HG02623 (cell line): ENCODE results near the gene SLC2A2.

ENCODE experiments used
- ATAC-seq: cut with Tn5 transposase; IDR thresholded peaks from one replicate; pipeline ENCODE4 v1.9.1; 2021; ENCODE audit warnings: moderate library complexity; ENCODE audit not compliant: unreplicated experiment

The SLC2A2 gene

DNA sequence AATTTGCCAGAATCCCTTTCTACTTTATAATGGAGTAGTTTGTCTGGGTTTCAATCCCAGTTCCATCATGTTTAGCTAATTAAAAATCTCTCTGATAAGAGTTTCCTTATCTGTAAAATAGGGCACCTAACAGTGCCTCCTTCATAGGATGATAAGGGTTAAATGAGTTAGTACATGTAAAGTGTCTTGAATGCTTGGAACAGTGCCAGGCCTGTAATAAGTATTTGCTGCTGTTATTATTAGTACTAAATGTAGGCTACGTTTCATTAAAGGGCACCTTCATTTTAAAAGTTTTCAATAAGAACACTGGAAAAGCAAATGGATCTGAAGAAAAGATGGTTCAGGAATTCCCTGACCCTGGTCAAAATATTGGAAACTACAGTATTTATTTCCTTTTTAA is 11.8 kb upstream of the SLC2A2 start:
- no peak for ATAC-seq

DNA sequence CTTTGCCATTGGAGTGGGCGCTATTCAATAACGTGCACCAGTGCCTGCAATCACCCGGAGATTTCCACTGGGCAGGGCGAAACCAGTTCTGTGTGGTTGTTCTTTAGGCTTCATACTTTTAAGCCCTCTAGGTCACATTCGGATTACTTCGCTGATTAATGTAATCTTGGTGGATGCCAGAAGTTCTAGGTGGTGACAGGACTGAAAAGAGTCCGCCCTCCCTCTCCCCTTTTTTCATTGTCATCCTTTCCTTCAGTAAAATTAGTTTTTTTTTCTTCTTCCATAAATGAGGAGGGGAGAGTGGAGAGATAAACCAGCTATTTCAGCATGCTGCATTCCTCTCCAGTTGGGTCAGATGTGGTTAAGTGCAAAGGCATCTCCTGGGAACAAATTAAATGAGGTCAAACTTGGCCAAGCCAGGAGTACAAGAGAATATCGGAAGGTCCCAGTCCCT is 2.3 kb upstream of the SLC2A2 start:
- no peak for ATAC-seq

GRCh38 chr3:171028025-171028778 is 1.7 kb upstream of the SLC2A2 start:
- no peak for ATAC-seq

DNA sequence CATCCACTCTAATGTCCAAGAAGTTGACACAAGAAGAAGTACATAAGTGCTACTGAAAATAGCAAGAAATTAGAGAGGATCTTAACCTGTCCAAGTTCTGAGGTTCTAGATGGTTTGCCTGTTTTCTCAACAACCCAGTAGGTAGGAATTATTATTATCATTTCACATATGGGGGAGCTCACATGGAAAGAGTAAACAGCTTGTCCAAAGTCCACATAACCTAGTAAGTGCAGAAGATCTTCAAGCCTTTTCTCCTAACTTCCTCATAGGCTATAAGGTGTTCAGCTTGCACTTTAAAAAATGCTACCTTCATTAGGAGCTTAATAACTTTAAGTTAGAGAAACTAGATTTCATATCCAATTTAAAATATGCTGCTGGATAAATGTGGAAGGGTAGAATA is 3.0 kb downstream of the SLC2A2 start:
- ATAC-seq: no peak

DNA sequence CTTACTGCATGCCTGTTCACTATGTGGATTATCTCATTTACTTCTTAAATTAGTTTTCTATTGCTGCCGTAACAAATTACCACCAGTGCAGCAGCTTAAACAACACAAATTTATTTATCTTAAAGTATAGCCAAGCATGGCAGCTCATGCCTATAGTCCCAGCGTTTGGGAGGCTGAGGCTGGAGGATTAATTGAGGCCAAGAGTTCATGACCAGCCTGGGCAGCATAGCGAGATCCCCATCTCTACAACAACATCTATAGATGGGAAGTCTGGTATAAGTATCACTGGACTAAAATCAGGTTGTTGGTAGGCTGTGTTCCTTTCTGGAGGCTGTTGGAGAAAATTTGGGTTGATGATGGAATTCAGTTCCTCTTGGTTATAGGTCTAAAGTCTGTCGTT is 5.1 kb downstream of the SLC2A2 start:
- no peak for ATAC-seq

- ATAC-seq: no peak
Measured at GRCh38 chr3:171018156-171018935, 8.2 kb downstream of the SLC2A2 start.

DNA sequence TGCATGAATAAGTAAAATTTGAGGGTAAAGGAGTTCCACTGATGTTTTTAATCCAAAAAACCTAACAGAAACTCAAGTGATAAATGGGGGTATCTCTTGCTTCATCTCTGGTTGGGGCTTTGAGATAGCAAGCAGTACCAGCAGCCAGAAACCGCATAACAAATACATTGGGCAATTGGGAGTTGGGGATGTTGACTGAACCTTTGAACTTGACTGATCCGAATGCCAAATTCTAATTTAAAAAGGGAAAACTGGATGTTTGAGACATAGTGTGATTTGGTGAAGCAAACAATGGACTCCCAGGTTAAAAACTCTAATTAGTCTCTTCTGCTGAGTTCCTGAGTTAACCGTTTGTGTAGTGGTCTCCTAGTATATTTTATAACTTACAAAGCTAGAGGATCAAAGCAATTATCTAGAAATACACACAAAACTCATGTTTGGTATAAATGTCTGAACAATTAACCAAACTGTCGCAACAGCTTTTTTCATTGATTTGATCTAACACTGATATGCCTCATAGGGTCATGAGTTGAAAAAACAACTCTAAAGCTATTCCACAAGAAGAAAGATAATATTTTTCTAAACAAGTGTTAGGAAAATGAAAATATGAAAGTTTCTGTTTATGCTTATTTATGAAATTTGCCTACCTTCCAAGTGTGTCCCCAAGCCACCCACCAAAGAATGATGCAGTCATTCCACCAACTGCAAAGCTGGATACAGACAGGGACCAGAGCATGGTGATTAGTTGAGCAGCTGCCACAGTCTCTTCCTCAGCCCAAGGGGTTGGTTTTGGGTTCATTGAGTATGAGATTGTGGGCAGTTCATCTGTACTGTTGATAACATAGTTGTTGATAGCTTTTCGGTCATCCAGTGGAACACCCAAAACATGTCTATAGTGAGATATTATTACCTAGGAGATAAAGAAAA is 12.4 kb downstream of the SLC2A2 start:
- ATAC-seq: no peak

DNA sequence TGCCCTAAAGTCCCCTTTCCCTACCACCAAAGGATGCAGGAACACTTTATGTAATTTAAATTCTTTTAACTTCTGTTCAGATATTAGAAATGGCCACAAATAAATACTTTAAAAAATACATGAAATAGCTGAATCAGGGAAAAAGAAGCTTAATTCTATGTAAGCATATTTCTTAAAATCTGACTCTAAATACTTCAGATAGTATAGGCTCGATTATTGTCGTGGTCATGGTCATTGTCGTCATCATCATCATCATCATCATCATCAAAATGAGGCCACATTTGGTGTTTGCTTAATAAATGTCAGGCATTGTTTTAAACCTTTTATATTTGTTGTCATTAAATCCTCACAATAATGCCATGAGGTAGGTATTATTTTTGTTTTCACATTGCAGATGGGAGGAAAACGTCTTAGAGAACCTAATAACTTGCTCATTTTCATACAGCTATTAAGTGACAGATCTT is 14.6 kb downstream of the SLC2A2 start:
- no peak for ATAC-seq

DNA sequence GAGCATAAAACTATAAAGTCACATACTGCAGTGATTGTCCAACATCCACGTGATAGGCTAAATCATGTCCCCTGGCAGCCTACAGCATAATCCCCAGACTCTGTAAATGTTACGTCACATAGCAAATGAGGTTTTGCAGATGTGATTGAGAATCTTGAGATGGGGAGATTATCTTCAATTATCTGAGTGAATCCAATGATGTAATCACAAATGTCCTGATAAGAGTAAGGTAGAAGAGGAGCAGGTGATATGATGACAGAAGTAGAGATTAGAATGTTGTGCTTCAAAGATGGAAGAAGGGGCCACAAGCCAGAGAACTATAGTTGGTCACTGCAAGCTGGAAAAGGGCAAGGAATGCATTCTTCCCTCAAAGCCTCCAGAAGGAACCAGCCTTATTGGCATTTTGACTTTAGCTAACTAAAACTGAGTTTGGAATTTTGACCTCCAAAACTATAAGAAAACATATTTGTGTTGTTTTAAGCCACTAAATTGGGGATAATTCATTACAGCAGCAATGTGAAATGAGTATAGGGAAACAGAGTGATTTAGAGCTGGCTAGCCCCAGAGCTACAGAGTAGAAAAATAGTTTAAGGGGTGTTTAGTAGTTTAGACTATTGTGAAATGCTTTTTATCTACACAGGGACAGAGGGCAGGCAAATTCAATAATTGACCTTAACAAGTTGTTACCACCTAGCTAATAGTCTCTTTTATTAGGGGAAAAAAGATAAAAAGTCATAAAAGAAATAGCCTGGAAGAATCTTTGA is 15.2 kb downstream of the SLC2A2 start:
- no peak for ATAC-seq

GRCh38 chr3:171007316-171007715 is 19.2 kb downstream of the SLC2A2 start:
- no peak for ATAC-seq

DNA sequence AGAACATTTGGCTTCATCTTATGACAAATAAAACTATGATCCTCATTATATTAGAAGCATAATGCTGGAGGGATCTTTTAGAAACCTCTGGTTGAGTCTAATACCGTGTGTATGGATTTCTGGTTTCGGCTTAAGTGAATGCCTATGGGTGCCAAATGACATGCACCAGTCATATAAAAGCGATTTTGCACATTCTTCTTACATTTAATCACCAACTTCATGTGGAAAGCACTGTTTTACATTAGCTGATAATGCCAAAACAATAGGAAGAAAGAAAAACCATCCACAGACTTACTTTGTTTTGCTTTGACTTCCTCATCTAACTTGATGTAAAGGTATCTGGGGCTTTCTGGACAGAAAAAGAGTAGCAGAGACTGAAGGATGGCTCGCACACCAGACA is 20.9 kb downstream of the SLC2A2 start:
- no peak for ATAC-seq

GRCh38 chr3:171001957-171002694 is 24.4 kb downstream of the SLC2A2 start:
- peak; percentile 66 for ATAC-seq

GRCh38 chr3:171001250-171001893 is 25.1 kb downstream of the SLC2A2 start:
- ATAC-seq: no peak

- no peak for ATAC-seq
Measured at GRCh38 chr3:171000281-171000680, 26.2 kb downstream of the SLC2A2 start.

DNA sequence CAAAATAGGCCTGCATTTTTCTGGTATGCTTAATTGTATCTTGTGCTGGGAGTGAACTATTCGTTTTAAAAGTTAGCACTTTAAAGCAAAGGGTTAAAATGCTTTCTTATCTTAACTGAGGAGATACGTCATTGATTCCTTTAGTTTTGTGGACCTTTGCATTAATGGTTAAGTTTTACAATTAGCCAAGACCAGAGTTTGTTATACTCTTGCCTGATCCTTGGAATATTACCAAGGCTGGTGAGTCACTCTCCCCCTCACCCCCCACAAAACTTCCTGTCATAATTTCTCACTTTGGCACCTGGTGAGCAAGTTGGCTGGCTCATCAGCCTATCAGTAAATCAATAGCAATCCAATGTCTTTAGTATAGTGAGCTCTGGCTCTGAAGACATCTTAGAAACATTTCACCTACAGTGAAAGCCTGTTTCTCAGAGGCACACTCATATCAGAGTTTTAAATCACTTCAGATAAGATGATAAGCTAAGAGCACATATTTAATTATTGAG is 26.7 kb downstream of the SLC2A2 start:
- ATAC-seq: no peak

DNA sequence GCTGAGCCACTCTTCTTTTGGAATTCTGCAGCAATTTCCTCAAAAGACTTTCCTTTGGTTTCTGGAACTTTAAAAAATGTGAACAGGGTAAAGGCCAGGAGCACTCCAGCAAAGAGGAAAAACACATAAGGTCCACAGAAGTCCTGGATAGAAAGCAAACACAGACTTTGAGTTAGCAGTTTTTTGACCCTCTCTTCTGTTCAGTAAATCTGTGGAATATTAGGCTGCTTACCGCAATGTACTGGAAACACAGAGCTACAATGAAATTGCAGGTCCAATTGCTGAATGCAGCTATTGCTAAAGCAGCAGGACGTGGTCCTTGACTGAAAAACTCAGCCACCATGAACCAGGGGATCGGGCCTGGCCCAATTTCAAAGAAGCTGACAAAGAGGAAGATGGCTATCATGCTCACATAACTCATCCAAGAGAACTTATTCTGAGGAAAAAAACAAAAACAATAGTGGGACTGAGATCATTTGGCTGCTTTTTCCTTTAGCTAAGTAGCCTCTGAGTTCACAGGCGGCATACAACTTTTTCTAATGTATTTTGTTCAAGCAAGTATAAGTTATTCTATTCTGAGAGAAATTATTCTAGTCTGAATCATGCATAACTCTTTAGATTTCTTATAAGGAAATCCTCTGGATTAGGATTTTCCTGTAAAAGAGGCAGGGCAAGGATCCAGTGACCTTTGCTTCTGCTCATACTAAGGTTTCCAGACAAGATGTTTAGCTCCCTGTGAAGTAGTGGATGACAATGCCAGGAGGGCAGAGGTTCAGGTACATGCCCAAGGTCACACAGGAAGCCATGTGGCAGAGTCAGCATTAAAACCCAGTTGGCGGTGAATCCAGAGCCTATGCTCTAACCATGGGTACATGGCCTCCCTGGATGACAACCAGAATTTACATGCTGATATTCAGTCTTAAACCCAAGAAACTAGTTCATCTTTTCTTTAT is 28.3 kb downstream of the SLC2A2 start:
- ATAC-seq: no peak

- ATAC-seq: no peak
Measured at GRCh38 chr3:170992854-170993253, 33.7 kb downstream of the SLC2A2 start.

DNA sequence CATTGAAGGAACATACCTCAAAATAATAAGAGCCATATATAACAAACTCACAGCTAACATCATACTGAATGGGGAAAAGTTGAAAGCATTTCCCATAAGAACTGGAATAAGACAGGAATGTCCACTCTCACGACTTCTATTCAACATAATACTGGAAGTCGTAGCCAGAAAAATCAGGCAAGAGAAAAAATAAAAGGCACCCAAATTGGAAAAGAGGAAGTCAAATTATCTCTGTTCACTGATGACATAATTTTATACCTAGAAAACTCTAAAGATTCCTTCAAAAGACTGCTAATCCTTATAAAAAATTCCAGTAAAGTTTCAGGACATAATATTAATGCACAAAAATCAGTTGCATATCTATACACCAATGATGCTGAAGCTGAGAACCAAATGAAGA is 34.9 kb downstream of the SLC2A2 start:
- ATAC-seq: no peak
